Neural progenitor cell (in vitro differentiated cells): ENCODE data around the gene PGPEP1. TPM values are rescaled to one million over a fixed set of nuclear protein-coding genes. Genes with fewer than 3 reads are reported as not detected.

ENCODE experiments used
- DNase-seq: peaks from one replicate; pipeline ENCODE4 v3.0.0-alpha.2; 2016; ENCODE audit warnings: low spot score
- H2AFZ ChIP-seq: fragments of 200-600 bp; sonication (generic); replicated peaks from 2 replicates; pipeline ENCODE4 v1.6.1; 2016; ENCODE audit warnings: antibody characterized with exemption
- H3F3A ChIP-seq: fragments of 200-600 bp; sonication (generic); 2 replicates; pipeline ENCODE4 v1.6.1; 2016; ENCODE audit warnings: antibody characterized with exemption, low read depth
- H3K27ac ChIP-seq: fragments of 200-600 bp; sonication (generic); 2 replicates; pipeline ENCODE4 v1.5.1; 2016; ENCODE audit warnings: mild to moderate bottlenecking
- H3K27me3 ChIP-seq: fragments of 200-600 bp; sonication (generic); 2 replicates; pipeline ENCODE4 v1.6.1; 2016; ENCODE audit warnings: mild to moderate bottlenecking, moderate library complexity
- H3K36me3 ChIP-seq: fragments of 200-600 bp; sonication (generic); 2 replicates; pipeline ENCODE4 v1.5.1; 2016
- H3K4me1 ChIP-seq: fragments of 200-600 bp; sonication (generic); 2 replicates; pipeline ENCODE4 v1.6.1; 2016; ENCODE audit warnings: mixed run types
- H3K4me2 ChIP-seq: fragments of 200-600 bp; sonication (generic); 2 replicates; pipeline ENCODE4 v1.6.1; 2016
- H3K4me3 ChIP-seq: fragments of 200-600 bp; sonication (generic); 2 replicates; pipeline ENCODE4 v1.5.1; 2016
- H3K79me2 ChIP-seq: fragments of 200-600 bp; sonication (generic); 2 replicates; pipeline ENCODE4 v1.6.1; 2016; ENCODE audit warnings: low read depth
- H3K9ac ChIP-seq: fragments of 200-600 bp; sonication (generic); 2 replicates; pipeline ENCODE4 v1.6.1; 2016
- H3K9me3 ChIP-seq: fragments of 200-600 bp; sonication (generic); 2 replicates; pipeline ENCODE4 v1.5.1; 2016; ENCODE audit warnings: low read depth
- H4K20me1 ChIP-seq: fragments of 200-600 bp; sonication (generic); 2 replicates; pipeline ENCODE4 v1.6.1; 2016; ENCODE audit warnings: low read depth
- H3K27ac Mint-ChIP-seq: 3 replicates; pipeline ENCODE4 v1.8.0; 2021; ENCODE audit warnings: mixed read lengths
- H3K27me3 Mint-ChIP-seq: 2 replicates; pipeline ENCODE4 v1.8.0; 2022; ENCODE audit warnings: low read depth, mild to moderate bottlenecking, inconsistent platforms, moderate library complexity, mixed read lengths; ENCODE audit not compliant: insufficient read depth
- H3K36me3 Mint-ChIP-seq: 3 replicates; pipeline ENCODE4 v1.8.0; 2021; ENCODE audit warnings: mixed read lengths
- H3K4me1 Mint-ChIP-seq: 3 replicates; pipeline ENCODE4 v1.8.0; 2021; ENCODE audit warnings: mixed read lengths
- H3K4me3 Mint-ChIP-seq: 3 replicates; pipeline ENCODE4 v1.8.0; 2021; ENCODE audit warnings: mild to moderate bottlenecking, moderate library complexity, mixed read lengths
- H3K9me3 Mint-ChIP-seq: 3 replicates; pipeline ENCODE4 v1.8.0; 2020; ENCODE audit warnings: mixed read lengths
- EZH2 ChIP-seq: fragments of 200-600 bp; sonication (generic); IDR thresholded peaks from 2 replicates; pipeline ENCODE4 v1.6.1; 2017; ENCODE audit warnings: antibody characterized with exemption, mild to moderate bottlenecking, moderate library complexity
- EZH2phosphoT487 ChIP-seq: fragments of 200-600 bp; sonication (generic); IDR thresholded peaks from 2 replicates; pipeline ENCODE4 v1.6.1; 2017; ENCODE audit warnings: antibody characterized with exemption
- total RNA-seq: library from RNA; depleted of rRNA; stranded (reverse); fragments of >200 nt; gene quantifications from 2 replicates; pipeline ENCODE4 v1.2.3, GENCODE V29; 2015; ENCODE audit warnings: low replicate concordance
- TF ChIP-seq, protein P1 (sequence below): fragments of 200-600 bp; sonication (generic); IDR thresholded peaks from 2 replicates; pipeline ENCODE4 v1.5.1; 2017; ENCODE audit warnings: antibody characterized with exemption, mild to moderate bottlenecking

The PGPEP1 gene
- total RNA-seq, 1 donor from 2014 or later, result 2.1 TPM

DNA sequence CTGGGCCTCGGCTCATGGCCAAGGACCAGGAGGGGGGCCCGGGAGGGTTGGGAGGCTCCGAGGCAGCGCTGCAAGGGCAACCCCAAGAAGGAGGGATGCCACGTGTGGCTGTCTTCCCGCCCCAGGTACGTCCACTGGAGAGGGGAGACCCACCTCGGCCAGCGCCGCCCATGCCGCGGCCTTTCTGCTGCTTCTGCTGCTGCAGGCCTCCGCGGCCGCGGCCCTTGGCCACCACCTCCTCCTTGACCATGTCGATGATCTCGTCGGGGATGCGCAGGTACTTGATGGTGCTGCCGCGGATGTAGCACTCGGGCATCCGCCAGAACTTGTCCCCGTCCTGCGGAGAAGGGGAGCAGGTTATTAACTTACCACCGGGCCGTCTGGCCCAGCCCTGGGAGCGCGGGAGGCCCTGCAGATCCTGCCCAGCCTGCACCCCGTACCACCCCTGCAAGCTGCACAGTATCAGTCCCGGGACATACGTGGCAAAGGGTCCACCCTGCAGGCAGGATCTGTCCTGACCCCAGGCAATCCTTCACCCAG, 30.8 kb upstream of the PGPEP1 start:
- Histone ChIP-seq H3K36me3 (peaks cover 5% of the 10 kb centered on the region), H3K9ac (no peak overlapping the region), H3K27me3 (no peaks in the 10 kb centered on the region), H3F3A (peaks cover 30% of the 10 kb centered on the region), H3K4me1 (peaks cover 12% of the 10 kb centered on the region), H3K79me2 (peaks cover 23% of the 10 kb centered on the region), H3K4me3 (no peak overlapping the region), H4K20me1 (peaks cover 51% of the 10 kb centered on the region), H3K9me3 (no peaks in the 10 kb centered on the region), H3K4me2 (no peak overlapping the region), H2AFZ (no peak overlapping the region), H3K27ac (no peak overlapping the region)
- no peak overlapping the region for H3K4me3 Mint-ChIP-seq
- TF ChIP-seq EZH2phosphoT487, result no peak
- TF ChIP-seq, protein P1, sequence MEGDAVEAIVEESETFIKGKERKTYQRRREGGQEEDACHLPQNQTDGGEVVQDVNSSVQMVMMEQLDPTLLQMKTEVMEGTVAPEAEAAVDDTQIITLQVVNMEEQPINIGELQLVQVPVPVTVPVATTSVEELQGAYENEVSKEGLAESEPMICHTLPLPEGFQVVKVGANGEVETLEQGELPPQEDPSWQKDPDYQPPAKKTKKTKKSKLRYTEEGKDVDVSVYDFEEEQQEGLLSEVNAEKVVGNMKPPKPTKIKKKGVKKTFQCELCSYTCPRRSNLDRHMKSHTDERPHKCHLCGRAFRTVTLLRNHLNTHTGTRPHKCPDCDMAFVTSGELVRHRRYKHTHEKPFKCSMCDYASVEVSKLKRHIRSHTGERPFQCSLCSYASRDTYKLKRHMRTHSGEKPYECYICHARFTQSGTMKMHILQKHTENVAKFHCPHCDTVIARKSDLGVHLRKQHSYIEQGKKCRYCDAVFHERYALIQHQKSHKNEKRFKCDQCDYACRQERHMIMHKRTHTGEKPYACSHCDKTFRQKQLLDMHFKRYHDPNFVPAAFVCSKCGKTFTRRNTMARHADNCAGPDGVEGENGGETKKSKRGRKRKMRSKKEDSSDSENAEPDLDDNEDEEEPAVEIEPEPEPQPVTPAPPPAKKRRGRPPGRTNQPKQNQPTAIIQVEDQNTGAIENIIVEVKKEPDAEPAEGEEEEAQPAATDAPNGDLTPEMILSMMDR, result no peak
- no peak for TF ChIP-seq EZH2
- no peak for DNase-seq
- no peaks in the 10 kb centered on the region for H3K9me3 Mint-ChIP-seq
- no peak overlapping the region for H3K27ac Mint-ChIP-seq
- no peaks in the 10 kb centered on the region for H3K27me3 Mint-ChIP-seq
- peaks cover 15% of the 10 kb centered on the region for H3K36me3 Mint-ChIP-seq
- H3K4me1 Mint-ChIP-seq, result peaks cover 17% of the 10 kb centered on the region

DNA sequence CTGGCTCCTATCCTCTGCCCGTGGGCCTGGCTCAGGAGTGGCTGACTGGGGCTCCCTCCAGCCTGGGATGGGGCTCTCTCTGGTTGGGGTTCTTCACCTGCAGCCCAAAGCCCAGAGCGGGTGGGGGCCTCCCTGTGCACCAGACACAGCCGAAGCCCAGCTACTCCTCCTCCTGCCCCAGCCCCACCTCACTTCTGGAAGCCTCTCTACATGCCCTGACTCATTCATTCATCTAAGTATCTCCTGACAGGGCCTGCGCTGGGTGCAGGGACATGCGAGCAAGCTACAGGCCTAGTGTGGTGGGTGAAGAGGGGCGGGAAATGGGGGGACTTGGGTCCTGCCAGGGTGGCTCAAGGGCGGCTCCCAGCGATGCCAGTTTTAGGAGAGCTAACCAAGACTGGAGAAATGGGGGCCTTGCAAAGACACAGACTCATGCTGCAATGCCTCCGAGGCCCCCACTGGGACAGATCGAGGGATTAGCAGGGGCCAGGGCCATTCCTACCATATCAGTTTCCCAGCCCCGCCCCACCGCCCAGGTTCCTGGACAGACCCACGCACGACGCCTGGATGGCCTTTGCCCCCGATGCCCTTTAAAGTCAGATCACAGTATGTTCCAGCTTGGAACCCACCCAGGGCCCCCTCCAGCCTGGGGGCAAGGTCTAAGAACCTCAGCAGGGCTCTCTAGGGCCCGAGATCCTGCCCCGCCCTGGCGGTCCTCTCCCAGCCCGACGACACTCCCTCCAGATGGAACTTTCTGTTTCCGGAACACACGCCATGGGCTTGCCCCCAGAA, 30.1 kb upstream of the PGPEP1 start:
- H3K27ac Mint-ChIP-seq, result peak overlapping the region; percentile 50
- peaks cover 5% of the 10 kb centered on the region for H3K36me3 ChIP-seq

DNA sequence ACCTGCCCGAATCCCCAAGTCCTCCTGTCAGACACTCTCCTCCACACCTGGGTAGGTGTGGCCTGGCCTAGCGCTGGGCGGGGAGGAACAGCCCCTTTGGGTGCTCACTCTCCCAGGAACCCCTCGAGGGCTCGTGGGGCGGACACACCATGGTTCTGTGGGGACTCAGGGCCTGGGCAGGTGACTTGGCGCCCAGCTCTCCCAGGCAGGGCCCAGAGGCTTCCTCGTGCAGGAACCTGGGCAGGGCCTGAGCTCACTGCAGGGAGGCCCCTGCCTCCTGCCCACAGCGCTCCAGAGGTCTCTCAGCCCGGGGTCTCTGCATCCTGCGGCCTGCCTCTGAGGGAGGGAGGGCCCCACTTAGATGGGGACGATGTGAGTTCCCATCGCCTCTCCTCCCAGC, 29.4 kb upstream of the PGPEP1 start:
- Histone ChIP-seq H3K4me3 (no peak overlapping the region), H3K27me3 (no peaks in the 10 kb centered on the region), H3K27ac (no peak overlapping the region), H4K20me1 (peaks cover 39% of the 10 kb centered on the region), H3F3A (peaks cover 18% of the 10 kb centered on the region), H3K9ac (no peak overlapping the region), H3K4me1 (no peaks in the 10 kb centered on the region), H3K4me2 (no peak overlapping the region), H2AFZ (no peak overlapping the region), H3K79me2 (peaks cover 33% of the 10 kb centered on the region), H3K9me3 (no peaks in the 10 kb centered on the region), H3K36me3 (peaks cover 5% of the 10 kb centered on the region)
- H3K27ac Mint-ChIP-seq, result no peak overlapping the region
- TF ChIP-seq, protein P1, result no peak
- TF ChIP-seq EZH2 (no peak), EZH2phosphoT487 (no peak)
- H3K27me3 Mint-ChIP-seq, result no peaks in the 10 kb centered on the region
- H3K4me1 Mint-ChIP-seq, result peaks cover 9% of the 10 kb centered on the region
- H3K36me3 Mint-ChIP-seq, result peaks cover 18% of the 10 kb centered on the region
- H3K9me3 Mint-ChIP-seq, result no peaks in the 10 kb centered on the region
- no peak overlapping the region for H3K4me3 Mint-ChIP-seq
- no peak for DNase-seq

More for the DNA sequence above, 30.1 kb upstream of the PGPEP1 start:
- H3K9me3 Mint-ChIP-seq, result no peaks in the 10 kb centered on the region
- Histone ChIP-seq H3K9ac (no peak overlapping the region), H3F3A (peaks cover 23% of the 10 kb centered on the region), H3K79me2 (peaks cover 29% of the 10 kb centered on the region), H3K9me3 (no peaks in the 10 kb centered on the region), H3K27me3 (no peaks in the 10 kb centered on the region), H3K4me2 (no peak overlapping the region), H3K27ac (no peak overlapping the region), H2AFZ (no peak overlapping the region), H3K4me3 (no peak overlapping the region), H3K4me1 (peaks cover 5% of the 10 kb centered on the region), H4K20me1 (peaks cover 46% of the 10 kb centered on the region)
- no peak overlapping the region for H3K4me3 Mint-ChIP-seq
- H3K4me1 Mint-ChIP-seq, result peaks cover 11% of the 10 kb centered on the region
- peaks cover 16% of the 10 kb centered on the region for H3K36me3 Mint-ChIP-seq
- DNase-seq, result no peak
- TF ChIP-seq EZH2phosphoT487, result no peak
- TF ChIP-seq, protein P1, result no peak
- no peaks in the 10 kb centered on the region for H3K27me3 Mint-ChIP-seq
